Dermis blood vessel endothelial cell (primary cell): ENCODE data around the gene HOXA6. TPM values are rescaled to one million over a fixed set of nuclear protein-coding genes. Genes with fewer than 3 reads are reported as not detected.

ENCODE experiments used
- DNase-seq: peaks from one replicate; pipeline ENCODE4 v3.0.0; 2010
- total RNA-seq: library from RNA; depleted of rRNA; stranded (reverse); fragments of >200 nt; gene quantifications from 2 replicates; pipeline ENCODE4 v1.2.3, GENCODE V29; 2014

Gene HOXA6
- total RNA-seq, 1 donor from 2014 or later: 2.9 TPM

DNA sequence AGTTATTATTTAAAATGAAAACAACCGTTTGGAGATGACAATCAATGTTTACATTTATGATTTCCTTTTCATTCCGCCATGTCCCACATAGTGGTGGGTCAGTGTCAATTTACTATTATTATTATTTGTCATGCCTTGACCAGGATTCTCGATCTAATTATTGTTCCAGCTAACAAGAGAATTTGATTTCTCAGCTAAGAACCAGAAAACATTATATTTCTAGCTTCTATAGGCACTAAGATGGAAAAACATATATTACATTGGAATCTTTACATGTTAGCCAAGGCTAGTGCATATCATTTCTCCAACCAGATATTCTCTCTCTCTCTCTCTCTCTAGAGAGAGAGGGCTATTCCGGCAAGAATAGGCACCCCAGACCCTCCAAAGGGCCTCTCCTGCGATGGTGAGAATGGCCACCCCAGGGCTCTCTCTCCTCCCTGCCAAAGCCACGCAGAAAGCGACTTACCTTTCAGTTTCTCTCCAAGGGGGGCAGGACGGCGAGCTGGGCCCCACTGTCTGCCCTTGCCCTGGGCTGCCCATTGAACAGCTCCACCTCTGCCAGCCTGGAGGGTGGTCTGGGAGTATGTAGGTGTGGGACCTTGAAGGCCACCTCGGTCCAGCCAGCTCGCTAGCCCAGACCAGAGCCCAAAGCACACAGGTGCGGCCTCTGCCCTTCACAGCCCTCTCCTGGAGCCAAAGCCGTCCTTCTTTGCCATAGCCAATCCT lies 2.4 kb upstream of the HOXA6 start:
- DNase-seq: no peak

DNA sequence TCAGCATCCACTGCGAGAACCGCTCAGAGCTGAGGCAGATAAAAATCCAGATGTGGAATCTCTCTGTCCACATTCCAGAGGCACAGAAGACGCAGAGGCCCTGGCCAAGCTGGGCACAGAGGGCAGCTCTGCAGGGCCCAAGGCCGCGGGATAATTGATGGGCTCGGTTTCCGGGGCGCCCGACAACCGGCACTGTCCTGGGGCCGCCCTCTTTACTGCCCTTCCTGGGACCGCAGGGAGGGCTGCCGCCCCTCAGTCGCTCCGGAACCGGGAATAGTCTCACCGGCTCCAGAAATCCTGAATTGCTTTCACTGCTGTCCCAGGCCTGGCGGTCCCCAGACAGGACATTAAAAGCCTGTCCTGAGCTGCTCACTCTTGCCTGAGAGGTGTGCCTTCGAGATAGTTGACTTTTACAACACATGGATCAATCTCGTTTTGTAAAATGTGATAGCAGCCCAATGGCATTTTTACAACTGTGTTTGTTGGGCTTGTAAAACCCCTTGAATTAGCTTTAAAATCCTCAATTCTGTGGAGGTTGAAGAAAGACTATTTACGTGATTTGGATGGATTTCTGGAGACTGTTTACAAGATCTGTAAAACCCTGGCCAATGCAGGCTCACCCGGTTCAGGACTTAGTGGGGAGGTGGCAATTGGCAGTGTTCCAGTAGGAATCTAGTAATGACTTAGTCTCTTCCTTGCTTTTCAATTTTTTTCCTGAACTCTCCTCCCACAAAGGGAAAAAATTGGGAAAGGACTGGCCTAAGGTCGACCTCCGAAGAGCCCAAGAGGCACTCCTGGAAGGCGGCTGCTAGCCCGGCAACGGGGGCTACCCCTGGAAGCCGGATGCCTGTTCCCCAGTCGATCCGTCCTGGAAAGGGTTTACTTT lies 1.4 kb upstream of the HOXA6 start:
- peak; percentile 56 for DNase-seq

DNA sequence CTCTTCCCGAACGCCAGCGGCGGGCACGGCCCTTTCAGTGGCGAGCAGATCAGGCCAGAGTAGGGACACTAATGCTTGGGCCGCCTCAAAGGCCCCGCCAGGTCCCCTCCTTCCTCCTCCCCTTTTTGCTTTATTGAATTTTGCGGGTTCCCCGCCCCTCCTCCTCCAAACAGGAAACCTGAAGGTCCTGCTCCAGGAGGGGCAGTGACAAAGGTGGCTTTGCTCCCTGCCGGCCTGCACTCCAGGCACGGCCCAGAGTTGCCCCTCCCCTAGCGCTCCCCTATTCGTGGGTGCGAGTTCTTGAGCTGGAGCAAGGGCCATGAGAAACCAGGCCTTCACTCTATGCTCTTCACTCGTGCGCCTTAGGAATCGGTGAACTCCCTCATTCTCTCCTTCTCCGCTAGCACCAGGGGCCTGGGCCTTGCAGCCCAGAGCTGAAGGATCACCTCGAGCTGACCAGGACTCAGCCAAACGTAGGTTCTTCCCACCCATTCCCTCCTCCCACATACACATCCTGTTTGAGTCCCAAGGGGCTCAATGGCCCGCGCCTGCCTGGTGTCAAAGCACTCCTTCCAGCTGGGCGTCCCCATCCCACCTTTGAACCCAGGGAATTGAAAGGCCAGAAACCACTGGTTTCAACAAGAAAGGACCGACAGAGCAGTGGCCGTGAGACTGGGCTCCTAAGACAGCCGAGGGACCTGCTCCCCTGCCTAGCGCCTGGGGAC lies 619 bp upstream of the HOXA6 start:
- peak; percentile 46 for DNase-seq

DNA sequence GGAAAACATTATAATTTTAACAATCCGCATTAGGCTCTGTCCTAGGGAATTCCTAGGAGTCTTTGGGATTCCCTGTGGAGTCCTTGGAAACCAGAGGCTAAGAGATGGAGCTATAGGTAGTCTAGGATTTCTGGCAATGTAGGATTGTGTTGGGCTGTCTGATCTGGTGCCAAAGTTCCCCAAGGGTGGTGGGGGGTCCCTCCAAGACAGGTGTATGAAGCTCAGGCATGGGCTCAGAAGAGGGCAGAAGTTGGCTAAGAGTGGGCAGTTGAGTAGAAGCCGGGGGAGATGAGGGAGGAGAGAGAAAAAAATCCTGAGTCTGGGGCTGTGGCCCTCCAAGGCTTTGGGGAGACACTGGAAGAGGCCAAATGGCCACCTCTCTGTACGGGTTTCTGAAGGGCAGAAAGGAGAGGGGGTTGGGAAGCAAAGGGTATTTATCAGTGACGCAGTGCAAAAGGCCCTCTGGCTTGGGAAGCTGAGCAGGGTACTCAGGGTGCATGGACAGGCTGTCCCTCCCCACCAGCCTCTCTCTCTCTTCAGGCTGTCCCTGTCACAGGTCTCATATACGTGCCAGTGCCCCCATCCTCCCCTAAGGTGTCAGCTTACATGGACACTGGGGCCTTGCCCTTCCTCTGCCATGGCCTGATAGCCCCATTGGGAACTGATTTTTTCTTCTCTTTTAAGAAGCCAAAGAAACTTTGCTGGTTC lies 929 bp downstream of the HOXA6 start:
- DNase-seq: no peak

DNA sequence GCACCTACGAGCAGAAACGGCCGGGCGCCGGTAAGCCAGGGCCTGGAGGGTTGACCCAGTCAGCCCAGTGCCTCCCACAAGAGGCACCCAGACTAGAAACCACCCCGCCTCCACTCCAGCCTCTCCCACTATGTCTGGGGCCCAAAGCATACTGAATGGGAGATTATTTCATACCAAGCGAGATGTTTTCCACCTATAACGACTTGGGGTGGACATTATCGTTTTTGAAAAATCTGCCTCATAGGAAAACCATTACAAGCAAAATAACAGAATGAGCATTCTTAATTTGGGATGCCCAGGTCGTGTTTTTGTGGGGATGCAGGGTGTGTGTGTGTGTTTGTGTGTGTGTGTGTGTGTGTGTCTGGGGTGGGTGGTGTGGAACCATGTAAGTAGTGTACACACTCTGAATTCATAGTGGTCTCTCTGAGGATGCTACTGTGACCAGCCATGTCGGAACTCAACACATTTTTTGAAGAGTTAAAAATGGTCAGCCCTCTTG lies 1.6 kb downstream of the HOXA6 start:
- no peak for DNase-seq

DNA sequence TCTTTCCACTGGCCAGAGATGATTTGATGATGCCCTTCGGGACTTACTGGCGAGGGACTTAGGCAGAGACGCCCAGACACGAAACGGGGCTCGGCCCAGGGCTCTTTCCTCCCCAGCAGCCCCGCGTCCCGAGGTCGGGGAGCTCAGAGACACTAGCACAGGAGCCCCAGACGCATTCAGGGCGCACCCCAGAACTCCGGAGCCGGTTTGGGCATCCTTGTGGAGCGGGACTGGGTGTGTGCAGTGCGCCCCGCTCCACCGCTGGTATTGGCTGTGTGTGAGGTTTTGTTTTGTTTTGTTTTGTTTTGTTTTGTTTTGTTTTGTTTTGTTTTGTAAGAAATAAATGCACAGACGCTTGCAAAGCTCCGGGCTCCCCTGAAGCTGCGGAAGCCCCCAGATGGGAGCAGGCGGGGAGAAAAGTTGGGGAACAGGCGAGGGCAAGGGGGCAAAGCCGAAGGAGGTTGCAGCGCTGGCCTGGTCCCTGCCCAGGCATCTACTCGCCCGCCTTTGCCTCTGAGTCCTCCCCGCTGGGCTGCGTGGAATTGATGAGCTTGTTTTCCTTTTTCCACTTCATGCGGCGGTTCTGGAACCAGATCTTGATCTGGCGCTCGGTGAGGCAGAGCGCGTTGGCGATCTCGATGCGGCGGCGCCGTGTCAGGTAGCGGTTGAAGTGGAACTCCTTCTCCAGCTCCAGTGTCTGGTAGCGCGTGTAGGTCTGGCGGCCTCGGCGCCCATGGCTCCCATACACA lies 2.2 kb downstream of the HOXA6 start:
- DNase-seq: no peak

DNA sequence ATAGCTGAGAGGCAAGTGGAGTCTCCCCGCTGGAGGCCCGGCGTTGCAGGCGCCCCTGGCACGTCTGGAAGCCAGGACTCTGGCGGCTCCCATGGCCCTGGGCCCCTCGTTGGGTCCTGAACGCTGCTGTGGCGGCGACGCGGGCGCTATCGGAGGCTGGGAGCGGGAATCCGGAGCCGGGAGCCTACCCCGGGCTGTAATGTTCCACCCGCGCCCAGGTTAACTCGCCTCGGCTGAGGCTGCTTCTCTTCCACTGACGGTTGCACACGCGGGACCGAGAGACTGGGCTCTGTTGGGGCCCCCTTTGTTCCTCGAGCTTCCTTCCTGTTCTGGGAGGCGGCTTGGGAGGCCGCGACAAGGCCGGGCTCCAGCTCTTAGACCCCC lies 2.8 kb downstream of the HOXA6 start:
- no peak for DNase-seq

DNA sequence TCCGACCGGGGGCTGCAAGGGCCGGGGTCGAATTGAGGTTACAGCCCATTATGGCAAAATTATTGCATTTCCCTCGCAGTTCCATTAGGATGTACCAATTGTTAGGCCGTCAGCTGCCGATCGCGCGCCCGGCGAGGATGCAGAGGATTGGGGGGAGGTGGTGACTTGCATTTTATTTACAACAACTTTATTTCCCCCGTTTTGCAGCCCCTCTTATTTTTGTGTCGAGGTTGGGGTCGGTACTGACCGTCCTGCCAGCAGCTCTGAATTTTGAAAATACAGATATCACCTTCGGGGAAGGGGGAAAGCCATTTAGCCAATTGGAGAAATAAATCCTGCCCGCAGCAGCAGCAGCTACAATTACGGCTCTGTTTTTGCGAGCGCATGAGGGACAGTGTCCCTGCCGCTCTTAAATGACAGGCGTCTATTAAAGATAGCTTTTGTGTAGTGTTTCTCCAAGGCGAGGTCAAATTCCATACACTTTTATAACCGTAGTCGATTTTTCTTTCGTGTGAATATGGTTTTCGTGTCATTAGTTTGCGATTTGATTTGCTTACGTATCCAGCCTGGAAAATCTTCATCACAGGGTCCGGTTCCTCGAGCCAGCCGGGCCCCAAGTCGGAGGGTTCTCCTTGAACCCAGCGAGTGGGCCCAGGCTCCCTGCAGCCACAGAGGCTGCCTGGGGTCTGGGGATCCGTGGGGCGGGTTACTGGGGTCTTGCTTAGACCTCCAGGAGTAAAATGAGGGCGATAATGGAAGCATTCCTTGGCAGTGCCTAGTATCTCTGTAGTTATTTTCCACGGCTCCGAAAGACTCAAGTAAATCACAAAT lies 3.4 kb downstream of the HOXA6 start:
- no peak for DNase-seq

DNA sequence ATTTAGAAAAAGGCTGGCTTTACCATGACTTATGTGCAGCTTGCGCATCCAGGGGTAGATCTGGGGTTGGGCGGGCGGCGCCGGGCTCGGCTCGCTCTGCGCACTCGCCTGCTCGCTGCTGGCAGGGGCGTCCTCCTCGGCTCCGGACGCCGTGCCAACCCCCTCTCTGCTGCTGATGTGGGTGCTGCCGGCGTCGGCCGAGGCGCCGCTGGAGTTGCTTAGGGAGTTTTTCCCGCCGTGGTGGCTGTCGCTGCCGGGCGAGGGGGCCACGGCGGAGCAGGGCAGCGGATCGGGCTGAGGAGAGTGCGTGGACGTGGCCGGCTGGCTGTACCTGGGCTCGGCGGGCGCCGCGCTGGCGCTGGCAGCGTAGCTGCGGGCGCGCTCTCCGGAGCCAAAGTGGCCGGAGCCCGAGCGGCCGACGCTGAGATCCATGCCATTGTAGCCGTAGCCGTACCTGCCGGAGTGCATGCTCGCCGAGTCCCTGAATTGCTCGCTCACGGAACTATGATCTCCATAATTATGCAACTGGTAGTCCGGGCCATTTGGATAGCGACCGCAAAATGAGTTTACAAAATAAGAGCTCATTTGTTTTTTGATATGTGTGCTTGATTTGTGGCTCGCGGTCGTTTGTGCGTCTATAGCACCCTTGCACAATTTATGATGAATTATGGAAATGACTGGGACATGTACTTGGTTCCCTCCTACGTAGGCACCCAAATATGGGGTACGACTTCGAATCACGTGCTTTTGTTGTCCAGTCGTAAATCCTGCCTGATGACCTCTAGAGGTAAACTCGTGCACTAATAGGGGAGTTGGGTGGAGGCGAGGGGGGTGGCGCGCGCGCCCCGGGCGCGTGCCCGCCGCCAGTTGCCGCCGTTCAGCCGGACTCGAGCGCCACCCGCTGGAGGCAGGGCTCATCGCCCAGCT lies 4.3 kb downstream of the HOXA6 start, which contains the start of gene HOXA5:
TSS of gene HOXA5 (minus strand) at position 659 of the 927 bp plus-strand sequence. CDS start at position 585, 74 bp downstream.
- DNase-seq: peak; percentile 81

DNA sequence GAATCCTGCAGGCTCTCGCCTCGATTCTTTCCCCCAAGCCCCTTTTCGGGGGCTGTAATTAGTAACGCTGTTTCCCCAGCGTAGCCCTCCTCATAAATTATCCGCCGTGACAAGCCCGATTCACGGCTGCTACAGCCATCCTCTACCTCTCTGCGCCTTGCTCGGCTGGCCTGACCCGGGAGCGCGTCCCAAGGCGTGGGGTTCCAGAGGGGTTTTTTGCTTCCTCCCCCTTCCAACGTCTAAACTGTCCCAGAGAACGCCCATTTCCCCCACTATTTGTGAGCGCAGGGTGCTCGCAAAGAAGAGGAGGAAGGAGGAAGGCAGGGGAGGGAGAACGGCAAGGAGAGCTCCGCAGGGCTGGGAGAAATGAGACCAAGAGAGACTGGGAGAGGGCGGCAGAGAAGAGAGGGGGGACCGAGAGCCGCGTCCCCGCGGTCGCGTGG lies 5.0 kb downstream of the HOXA6 start:
- no peak for DNase-seq

DNA sequence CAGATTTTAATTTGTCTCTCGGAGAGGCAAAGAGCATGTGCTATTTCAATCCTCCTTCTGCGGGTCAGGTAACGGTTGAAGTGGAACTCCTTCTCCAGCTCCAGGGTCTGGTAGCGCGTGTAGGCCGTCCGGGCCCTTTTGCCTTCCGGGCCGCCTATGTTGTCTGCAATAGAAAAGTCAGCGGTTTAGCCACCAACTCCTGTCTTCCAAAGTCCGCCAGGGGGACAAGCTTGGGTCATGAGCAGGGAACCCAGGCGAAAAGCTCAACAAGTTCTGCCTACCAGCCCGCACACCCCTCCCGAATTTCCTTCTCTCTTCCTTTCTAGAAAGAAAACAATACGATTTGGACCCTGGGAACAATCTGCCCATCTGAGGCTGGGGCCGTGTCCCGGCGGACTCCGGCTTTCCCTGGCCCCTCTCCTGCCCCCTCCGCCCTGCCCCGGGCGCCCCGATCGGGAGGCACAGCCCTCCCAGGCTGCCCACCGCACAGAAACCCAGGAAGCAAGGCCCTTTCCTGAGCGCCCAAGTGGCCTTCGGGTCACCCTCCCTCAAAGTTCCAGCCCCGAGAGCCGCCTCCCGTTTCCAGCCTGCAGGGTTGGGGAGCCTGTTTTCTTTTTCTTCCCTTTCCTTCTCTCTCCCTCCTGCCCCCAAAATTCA lies 5.5 kb downstream of the HOXA6 start:
- DNase-seq: no peak

DNA sequence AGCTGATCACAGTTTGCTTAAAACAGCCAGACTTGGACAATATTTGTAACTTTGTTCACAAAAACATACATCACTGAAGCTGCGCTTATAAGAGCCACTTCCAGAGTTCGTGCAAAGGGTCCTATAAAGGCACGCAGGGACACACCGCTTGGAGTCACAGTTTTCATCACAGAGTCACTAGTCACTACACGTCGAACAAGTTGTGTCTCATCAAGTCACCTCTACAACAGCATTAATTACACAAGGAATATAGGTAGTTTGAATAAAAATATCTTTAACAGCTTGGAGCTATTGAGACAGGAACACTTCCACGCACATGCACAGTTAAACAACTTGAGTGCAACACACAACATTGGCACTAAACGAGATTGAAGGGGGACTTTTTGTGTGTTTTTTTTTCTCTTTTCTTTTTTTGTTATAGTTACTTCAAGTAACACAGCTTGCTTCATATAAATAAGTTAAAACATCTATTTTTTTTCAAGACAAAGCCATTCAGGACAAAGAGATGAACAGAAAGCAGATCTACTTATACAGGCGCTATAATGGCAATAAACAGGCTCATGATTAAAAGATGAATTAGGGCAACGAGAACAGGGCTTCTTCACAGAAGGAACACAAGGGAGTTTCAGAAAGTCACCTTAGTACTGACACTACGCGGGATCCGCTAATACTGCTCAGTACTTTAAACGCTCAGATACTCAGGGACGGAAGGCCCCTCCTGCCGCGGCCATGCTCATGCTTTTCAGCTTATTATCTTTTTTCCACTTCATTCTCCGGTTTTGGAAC lies 6.2 kb downstream of the HOXA6 start:
- no peak for DNase-seq

DNA sequence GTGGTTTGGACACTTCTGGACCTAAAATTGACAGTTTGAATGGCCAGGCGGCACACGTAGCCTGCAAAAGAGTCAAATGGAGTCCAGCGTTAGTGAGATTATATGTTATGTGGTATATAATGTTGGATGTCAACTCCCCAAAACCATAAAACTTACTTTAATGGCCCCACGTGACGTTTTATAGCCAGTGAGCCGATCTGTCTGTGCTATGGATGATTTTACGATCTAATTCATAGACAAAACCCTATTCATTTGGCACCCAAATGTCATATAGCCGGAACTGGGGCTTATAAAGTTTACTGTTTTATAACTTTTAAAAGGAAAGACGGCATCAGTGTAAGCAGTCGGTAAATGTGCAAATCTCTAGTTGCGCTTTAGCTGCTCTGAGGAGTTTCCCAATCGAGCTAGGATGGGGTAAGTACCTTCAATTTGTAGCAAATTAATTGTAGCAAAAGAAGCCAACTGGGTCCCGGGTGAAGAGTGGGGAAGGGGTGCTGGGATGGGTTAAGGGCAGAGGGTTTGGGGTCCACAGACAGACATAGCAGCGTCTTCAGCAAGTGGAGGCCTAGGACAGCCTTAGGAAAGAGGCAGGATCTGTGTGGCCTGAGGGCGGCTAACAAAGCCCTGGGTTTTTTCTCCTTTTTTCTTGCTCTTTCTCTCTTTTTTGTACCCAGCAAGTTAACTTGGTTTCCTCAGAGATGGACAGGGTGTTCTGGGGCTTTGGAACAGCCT lies 7.3 kb downstream of the HOXA6 start:
- no peak for DNase-seq

DNA sequence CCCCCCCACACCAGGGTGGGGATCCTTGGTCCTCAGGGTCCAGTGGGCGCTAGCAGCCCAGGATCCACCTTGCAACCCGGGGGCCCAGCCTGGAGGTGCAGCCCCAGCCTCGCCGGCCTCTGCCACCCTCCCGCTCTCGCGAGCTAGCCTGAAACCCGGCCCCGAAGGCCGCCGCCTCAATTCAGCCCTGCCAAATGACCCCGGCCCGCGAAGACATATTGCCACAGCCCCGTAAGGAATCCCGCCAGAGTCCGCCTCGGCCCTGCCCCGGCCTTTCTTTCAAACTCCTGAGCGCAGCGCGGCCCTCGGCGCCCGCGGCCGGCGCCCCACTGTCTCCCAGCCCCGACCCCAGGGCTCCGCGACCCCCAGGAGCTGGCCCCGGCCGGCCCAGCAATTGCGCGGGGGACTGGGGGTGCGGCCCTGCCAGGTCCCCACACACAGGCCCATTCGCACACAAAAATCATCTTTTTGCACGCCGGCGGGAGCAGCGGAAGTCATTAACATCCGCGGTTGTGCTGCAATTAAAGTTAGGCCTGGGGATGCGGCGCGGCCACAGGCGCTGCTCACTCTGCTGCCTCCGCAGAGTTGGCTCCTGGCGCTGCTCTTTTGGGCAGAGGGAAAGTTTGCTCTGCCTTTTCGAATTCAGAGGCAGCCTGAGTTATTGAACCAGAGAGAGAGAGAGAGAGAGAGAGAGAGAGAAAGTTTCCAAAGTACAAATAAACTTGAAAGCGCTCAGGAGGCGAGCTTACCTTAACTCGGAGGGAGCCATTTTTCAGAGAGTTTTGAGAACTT lies 8.0 kb downstream of the HOXA6 start:
- no peak for DNase-seq

DNA sequence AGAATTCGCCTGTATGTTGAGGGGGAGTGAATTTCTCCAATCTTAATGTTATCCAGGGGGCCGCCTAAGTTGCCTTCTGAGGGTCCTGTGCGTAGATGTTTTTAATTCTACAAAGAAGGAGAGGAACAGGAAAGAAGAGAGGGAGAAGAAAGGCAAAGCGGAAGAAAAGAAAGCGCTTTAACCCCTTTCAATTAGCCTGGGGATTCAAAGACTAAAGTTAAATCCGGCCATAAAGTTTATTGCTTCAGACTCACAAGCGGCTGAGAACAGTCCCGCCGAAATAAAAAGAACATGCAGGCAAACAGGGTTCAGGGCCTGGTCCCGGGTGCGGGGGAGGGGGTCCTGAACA lies 8.6 kb downstream of the HOXA6 start:
- no peak for DNase-seq

DNA sequence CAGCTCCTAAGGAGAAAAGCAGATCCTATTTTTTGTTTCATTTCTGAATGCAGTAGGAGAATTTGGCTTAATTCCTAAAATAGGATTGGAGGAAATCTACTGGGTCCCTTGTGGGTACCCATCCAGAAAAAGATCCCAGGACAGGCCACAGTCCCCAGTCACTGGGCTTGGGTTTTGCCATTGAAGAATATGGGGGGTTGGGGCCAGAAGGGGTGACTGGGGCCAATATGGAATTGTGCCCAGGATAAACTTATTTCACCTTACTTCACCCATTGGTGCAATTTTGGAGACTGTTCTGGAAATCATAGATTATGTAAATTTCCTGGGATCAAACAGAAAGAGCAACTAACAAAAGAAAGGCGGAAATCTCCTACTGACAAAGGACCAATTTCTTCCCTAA lies 9.1 kb downstream of the HOXA6 start:
- no peak for DNase-seq
